GF-D8 (cell line): ENCODE data around the gene PRSS56.

ENCODE experiments used
- DNase-seq: peaks from one replicate; lab custom pipeline; 2025; lab: John Stamatoyannopoulos, UW

The PRSS56 gene

DNA sequence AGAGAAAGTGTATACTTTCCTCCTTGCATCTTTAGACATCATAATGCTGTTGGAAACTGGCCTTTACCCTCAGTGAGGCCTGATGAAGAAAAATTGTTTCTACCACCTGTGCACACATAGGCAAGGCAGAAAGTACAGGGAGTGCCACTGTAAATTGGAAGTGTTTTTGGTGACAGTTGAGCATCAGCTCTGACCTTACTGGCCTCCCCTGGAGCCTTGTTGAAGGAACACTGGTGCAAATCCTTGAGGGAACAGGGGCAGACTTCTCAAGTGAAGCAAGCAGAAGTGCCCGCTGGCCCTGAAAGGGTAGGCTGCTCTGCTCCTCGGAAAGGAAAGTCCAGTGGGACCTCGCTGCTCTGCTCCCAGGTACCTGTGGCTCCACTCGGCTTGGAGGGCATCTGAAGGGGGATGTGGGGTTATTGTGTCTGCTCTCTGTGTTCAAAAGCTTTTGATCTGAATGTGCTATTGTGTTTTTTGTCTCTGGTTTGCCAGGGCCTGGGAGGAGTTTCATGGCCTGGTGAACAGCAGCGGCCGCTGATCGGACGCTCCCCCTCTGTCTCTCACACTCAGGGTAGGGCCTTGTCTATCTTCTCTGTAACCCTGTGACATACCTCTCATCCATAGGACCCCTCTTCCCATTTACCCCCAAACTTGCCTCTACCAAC is 53.7 kb downstream of the PRSS56 start:
- no peak for DNase-seq

GRCh38 chr2:232574674-232575403 is 54.7 kb downstream of the PRSS56 start:
- no peak for DNase-seq
